Prostate gland (tissue), 2 donors: ENCODE data around the gene UGT2B7.
"Not testable (repeated sequence)": the region's sequence is repeated elsewhere in the genome, so short reads cannot be mapped to it uniquely, and the experiment has no call there.

ENCODE experiments used
- CTCF ChIP-seq, 4 experiments: fragments of 200-600 bp in 2 of 4; fragments of 450-650 bp in 2 of 4; sonication (generic) in 2 of 4; IDR thresholded peaks; 1 replicate in 3 of 4; 2 replicates in 1 of 4; pipeline ENCODE4 v1.5.1; 2016 to 2019; ENCODE audit warnings: antibody characterized with exemption in 4 of 4, mild to moderate bottlenecking in 2 of 4, moderate library complexity in 2 of 4
- POLR2A ChIP-seq: fragments of 450-650 bp; IDR thresholded peaks from one replicate; pipeline ENCODE4 v1.6.1; 2016; ENCODE audit warnings: antibody characterized with exemption, mild to moderate bottlenecking
- POLR2AphosphoS5 ChIP-seq: sonication (generic); formaldehyde crosslinking; IDR thresholded peaks from one replicate; pipeline ENCODE4 v1.6.1; 2017; ENCODE audit warnings: antibody characterized with exemption

- TF ChIP-seq CTCF (IDR thresholded peaks at IDR 0.05); POLR2AphosphoS5; POLR2A: not testable (repeated sequence)
Observed at GRCh38 chr4:69053309-69053885, 42.9 kb upstream of the UGT2B7 start.
